ENCODE data around the gene CIP2A. TPM values are rescaled to one million over a fixed set of nuclear protein-coding genes. Genes with fewer than 3 reads are reported as not detected.

Gene CIP2A
- total and polyA plus RNA-seq, 2 of the 8 experiments (the other 6 are each of a cell fraction or from before 2014, with no cell fraction given), result 11.9 to 38.0 TPM

- H2BK5ac ChIP-seq (ENCODE audit: low read depth, low read length), result no peak overlapping the region
- no peak overlapping the region for H2AK5ac ChIP-seq (ENCODE audit: low read depth, low read length)
- no peaks in the 10 kb centered on the region for H3K23me2 ChIP-seq (ENCODE audit: low read depth, low read length)
- no peak overlapping the region for H4K91ac ChIP-seq (replicated peaks; ENCODE audit: insufficient read length, low read length)
- ChIA-PET CTCF (ENCODE audit: partially characterized antibody) (interaction anchor here (1.1 kb wide), 1 partner anchor 11 kb away, joined by 4 read pairs; no protein-coding TSS in a partner anchor), POLR2A (ENCODE audit: partially characterized antibody) (interaction anchor here (1.0 kb wide), 1 partner anchor 28 kb away, joined by 3 read pairs; no protein-coding TSS in a partner anchor)
- H2BK15ac ChIP-seq (ENCODE audit: low read length), result no peak overlapping the region
- no peak overlapping the region for H3K23ac ChIP-seq (ENCODE audit: insufficient read length)
- no peak overlapping the region for H4K5ac ChIP-seq (ENCODE audit: insufficient read length, low read depth, low read length)
- DNase-seq (ENCODE audit: low read depth in 1 of 2, low spot score in 2 of 2), result no peak
- H3K14ac ChIP-seq (ENCODE audit: insufficient read length), result no peak overlapping the region
- H3K4ac ChIP-seq (replicated peaks; ENCODE audit: insufficient read length, low read depth, low read length), result no peak overlapping the region
- H2BK12ac ChIP-seq (ENCODE audit: low read depth, low read length), result no peak overlapping the region
- no peak overlapping the region for H2BK120ac ChIP-seq (replicated peaks; ENCODE audit: low read depth, low read length)
- H3K27me3 ChIP-seq (replicated peaks in 1 of 4; ENCODE audit: control insufficient read depth in 3 of 4, extremely low read depth in 1 of 4, insufficient read depth in 3 of 4, low read length in 3 of 4), result no peaks in the 10 kb centered on the region
- no peak overlapping the region for H2BK20ac ChIP-seq (ENCODE audit: low read length)
- H3K56ac ChIP-seq (replicated peaks; ENCODE audit: insufficient read length, low read depth, low read length), result no peak overlapping the region
- no peaks in the 10 kb centered on the region for H3K9me3 ChIP-seq (ENCODE audit: insufficient read depth in 2 of 2, low read depth in 1 of 2, low read length in 1 of 2)
- no peak overlapping the region for H3K18ac ChIP-seq (ENCODE audit: extremely low read depth, low read length)
- no peak overlapping the region for H4K8ac ChIP-seq (ENCODE audit: extremely low read depth, insufficient read depth, low read length)
- no peaks in the 10 kb centered on the region for H3K79me1 ChIP-seq (ENCODE audit: low read depth, low read length)
- H3K36me3 ChIP-seq (ENCODE audit: control insufficient read depth in 2 of 4, insufficient read depth in 4 of 4, low read length in 3 of 4), result peaks cover 0 to 76% (median 23%) of the 10 kb centered on the region in 4 experiments
- no peaks in the 10 kb centered on the region for H3K4me1 ChIP-seq (replicated peaks in 1 of 4; ENCODE audit: control insufficient read depth in 3 of 4, insufficient read depth in 4 of 4, low read length in 3 of 4)
- H3K4me2 ChIP-seq (ENCODE audit: insufficient read depth in 1 of 2, low read depth in 2 of 2, low read length in 2 of 2), result no peak overlapping the region
- no peak for FAIRE-seq
- no peaks in the 10 kb centered on the region for H4K20me1 ChIP-seq (replicated peaks in 1 of 2; ENCODE audit: control insufficient read depth in 1 of 2, insufficient read depth in 2 of 2, low read length in 2 of 2)
- H3K79me2 ChIP-seq (ENCODE audit: control insufficient read depth in 1 of 2, insufficient read depth in 2 of 2, low read length in 2 of 2), result no peaks in the 10 kb centered on the region
- no peak overlapping the region for H3K27ac ChIP-seq (ENCODE audit: low read depth, low read length)
- H3K9ac ChIP-seq (replicated peaks in 1 of 4; ENCODE audit: extremely low read depth in 1 of 4, low read depth in 3 of 4, low read length in 3 of 4), result no peak overlapping the region
- no peak overlapping the region for H2AFZ ChIP-seq (ENCODE audit: low read length)
- H3K4me3 ChIP-seq (ENCODE audit: extremely low read depth in 1 of 4, insufficient read depth in 2 of 4, low read depth in 3 of 4, low read length in 4 of 4), result no peak overlapping the region
- TF ChIP-seq TAF1 (IDR thresholded peaks at IDR 0.05; ENCODE audit: low read depth, low read length), result no peak
- TF ChIP-seq USF2 (IDR thresholded peaks at IDR 0.05; ENCODE audit: low read length), result no peak
- no peak for TF ChIP-seq SIN3A (conservative IDR thresholded peaks at IDR 0.05 in 1 of 2, IDR thresholded peaks at IDR 0.05 in 1 of 2; ENCODE audit: low read depth in 1 of 2, low read length in 2 of 2)
- TF ChIP-seq RFX5 (IDR thresholded peaks at IDR 0.05; ENCODE audit: borderline replicate concordance, low read depth, low read length), result no peak
- no peak for TF ChIP-seq NANOG (IDR thresholded peaks at IDR 0.05; ENCODE audit: insufficient read depth, low read depth, low read length, poor library complexity, severe bottlenecking)
- no peak for TF ChIP-seq CHD1 (IDR thresholded peaks at IDR 0.05; ENCODE audit: low read depth, low read length)
- TF ChIP-seq SP2 (IDR thresholded peaks at IDR 0.05; ENCODE audit: low read length), result no peak
- no peak for TF ChIP-seq PHF8 (conservative IDR thresholded peaks at IDR 0.05; ENCODE audit: low read depth, low read length)
- TF ChIP-seq RXRA (IDR thresholded peaks at IDR 0.05; ENCODE audit: insufficient read depth, low read depth, low read length), result no peak
- TF ChIP-seq TBP (IDR thresholded peaks at IDR 0.05; ENCODE audit: low read depth, low read length), result no peak
- no peak for TF ChIP-seq POLR2AphosphoS5 (IDR thresholded peaks at IDR 0.05; ENCODE audit: low read depth, low read length)
- TF ChIP-seq SAP30 (IDR thresholded peaks at IDR 0.05; ENCODE audit: insufficient read depth, insufficient replicate concordance, low read length), result no peak
- no peak for TF ChIP-seq RBBP5 (IDR thresholded peaks at IDR 0.05; ENCODE audit: borderline replicate concordance, low read depth, low read length)
- no peak for TF ChIP-seq JUND (IDR thresholded peaks at IDR 0.05; ENCODE audit: low read length)
Measured at GRCh38 chr3:108564564-108564963, 24.7 kb downstream of the CIP2A start.
